Kidney glomerular epithelial cell (primary cell): Measurements from ENCODE around the gene IER3IP1.
"Not testable (repeated sequence)": the region's sequence is repeated elsewhere in the genome, so short reads cannot be mapped to it uniquely, and the experiment has no call there.

Experiments used
- DNase-seq: peaks from one replicate; lab custom pipeline; 2025; lab: John Stamatoyannopoulos, UW

IER3IP1 gene, protein sequence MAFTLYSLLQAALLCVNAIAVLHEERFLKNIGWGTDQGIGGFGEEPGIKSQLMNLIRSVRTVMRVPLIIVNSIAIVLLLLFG

DNA sequence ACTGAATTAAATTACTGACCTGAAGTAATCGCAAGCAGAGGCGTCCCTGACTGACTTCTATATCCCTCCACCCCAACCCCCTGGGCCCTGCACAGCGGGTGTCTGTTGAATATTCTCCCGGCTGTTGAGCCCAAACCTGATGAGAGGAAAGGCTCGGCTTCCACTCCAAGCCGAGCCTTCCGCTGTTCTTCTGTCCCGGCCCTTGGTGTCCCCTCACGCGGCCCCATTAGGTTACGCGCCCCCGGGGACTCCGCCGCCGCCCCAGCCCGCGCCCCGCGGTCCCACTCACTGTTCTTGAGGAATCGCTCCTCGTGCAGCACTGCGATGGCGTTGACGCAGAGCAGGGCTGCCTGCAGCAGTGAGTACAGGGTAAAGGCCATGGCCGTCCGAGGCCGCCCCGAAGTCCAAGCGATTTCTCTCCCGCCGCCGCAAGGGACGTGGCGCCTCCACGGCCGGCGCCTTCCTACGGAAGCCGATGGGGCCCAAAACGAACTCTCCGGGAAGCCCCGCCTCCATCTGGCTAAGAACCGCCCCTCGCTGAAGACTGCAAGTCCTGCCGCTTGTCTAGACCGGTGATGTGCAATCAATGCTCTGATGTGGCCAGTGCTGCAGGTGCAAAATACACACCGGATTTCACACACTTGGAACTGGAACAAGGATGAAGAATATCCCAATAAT is at the start of gene IER3IP1:
TSS of gene IER3IP1 (minus strand) at position 467 of the 678 bp plus-strand sequence. CDS start at position 380, 87 bp downstream.
- DNase-seq, result peak; percentile 86

DNA sequence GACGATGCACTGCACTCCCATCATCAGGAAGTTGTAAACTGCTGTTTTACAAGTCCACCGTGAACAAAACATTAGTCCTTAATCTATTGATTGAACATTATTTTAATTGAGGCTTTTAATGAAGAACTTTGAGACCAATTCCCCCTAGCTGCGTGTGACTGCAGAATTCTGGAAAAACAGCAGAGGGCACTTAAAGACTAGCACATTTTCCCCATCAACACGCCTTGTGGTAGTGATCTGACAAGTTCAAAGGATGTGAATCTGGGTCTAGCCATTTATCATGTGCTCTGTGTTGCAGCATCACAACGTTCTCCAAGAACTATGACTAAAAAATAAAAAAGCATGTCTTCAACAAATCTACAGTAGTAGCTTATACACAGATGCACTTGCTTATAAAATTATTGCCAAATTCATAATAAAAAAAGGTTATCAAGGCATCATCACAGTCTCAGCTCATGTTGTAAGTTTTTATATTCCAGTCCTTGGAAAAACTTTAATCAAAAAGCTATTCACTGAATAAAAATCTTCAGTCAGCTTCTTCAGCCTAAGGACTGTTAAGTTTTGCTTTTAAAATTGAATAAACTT is 39.5 kb upstream of the IER3IP1 start:
- peak; percentile 37 for DNase-seq

DNA sequence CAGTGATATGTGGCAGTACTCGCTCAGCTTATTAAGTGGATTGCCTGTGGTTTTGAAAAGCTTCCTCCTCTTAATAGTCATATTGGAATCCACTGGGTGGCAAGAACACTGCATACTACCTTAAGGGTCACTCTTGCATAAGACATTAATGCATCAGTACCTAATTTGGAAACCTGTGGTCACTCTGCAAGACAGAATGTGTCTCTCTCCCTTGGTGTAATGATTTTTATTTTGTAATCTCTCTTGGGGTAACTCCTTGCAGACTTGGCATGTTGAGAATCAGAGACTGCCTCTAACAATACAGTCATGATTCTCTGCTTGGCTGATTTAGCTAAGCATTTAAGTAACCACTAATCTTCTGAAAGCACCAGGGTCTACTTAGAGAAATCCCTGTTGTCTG is 33.0 kb upstream of the IER3IP1 start:
- no peak for DNase-seq

DNA sequence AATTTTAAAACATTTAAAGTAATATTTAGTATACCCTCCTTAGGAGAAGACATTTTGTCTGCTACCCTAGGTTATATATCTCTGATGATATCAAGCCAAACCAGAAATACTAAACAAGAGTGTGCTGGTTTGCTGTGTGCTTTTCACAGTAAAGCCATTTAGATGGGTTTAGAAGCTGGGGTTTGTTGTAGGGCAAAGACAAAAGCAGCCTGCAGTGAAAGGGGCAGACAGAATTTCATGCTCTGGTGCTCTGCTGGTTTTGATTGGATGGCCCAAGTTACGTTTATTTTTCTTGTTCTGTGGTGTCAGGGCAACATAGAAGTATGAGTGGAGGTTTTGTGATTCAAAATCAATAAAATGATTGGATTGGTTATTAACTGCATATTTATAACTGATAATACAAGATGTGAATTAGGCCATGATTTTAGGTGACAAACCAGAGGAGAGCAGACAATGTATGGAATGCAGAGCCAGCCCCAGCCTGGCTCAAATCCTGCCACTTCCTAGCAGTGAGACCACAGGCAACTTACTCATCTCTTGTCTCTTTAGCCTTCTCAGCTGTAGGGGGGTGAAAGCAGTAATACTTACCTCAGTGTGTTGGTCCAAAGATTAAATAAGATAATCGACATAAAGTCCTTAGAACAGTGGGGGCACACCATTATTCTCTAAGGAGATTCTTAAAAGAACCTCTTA is 30.9 kb upstream of the IER3IP1 start:
- DNase-seq, result no peak

DNA sequence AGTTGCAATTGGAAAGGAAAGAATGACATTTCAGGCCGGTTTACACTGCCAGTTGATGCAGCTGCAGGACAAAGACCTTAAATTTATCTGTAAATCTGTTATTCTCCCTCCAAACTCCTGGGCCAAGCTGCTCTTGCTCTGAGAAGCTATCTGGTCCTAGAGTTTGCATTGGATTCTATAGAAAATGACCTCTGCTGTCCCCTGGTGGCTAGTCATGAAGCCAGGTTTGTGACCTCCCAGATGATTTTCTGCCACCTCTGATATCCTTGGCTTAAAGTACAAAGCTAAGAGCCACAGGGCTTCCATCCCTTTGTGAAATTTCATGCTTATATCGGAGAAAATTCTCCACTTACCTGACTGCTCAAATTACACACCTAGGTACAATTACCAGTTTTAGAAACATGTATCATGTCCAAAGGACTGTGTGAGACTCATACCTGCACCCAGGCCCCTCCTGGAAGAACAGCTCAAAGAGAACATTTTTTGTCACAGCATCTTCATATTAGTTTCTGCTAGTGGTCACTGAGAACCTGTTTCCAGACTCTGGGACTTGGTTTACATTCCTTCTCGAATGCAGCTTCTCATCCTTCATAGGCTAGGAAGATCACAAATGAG is 28.9 kb upstream of the IER3IP1 start:
- DNase-seq, result peak; percentile 39

DNA sequence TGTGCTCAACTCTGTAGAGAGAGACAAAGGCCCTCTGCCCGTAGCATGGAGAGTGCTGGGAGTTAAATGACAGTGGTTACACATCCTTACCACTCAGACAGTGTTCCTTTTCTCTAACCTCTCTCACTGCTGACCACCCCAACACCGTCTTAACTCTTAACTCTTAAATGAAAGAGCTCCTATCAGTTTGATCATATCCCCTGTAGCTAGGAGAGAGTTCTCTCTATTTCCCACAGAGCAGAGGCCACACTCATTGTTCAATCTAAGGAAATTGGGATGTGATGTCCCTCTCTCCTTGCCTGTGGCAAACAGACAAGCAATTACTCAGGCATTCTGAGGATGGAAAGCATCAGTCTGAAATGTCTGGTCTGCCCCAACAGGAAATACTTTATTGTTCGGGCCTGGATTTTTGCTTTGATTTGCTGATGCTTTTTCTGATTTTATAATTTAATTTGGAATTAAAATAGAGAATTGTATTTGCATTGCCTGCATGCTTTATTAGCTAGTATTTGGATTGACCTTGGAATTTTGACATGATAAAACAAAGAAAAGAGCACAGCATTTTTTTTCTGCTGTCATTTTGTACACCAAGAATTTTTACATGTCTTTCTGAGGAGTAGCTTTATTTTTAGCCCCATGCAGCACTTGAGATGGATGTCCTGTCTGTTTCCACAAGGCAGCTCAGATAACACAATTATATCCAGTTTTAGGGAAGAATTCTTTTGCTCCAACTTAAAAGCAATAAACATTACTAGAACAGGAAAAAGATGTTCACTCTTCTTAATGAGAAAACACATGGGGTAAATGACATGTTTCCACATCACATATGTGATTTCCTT is 27.7 kb upstream of the IER3IP1 start:
- DNase-seq, result no peak

DNA sequence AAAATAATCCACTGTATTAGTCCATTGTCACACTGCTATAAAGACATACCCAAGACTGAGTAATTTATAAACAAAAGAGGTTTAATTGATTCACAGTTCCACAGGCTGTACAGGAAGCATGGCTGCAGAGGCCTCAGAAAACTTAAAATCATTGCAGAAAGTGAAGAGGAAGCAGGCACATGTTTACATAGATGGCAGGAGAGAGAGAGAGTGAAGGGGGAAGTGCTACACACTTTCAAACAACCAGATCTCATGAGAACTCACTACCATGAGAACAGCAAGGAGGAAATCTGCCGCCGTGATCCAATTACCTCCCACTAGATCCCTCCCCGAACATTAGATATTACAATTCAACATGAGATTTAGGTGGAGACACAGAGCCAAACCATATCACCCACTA is 19.8 kb upstream of the IER3IP1 start:
- DNase-seq, result not testable (repeated sequence)

DNA sequence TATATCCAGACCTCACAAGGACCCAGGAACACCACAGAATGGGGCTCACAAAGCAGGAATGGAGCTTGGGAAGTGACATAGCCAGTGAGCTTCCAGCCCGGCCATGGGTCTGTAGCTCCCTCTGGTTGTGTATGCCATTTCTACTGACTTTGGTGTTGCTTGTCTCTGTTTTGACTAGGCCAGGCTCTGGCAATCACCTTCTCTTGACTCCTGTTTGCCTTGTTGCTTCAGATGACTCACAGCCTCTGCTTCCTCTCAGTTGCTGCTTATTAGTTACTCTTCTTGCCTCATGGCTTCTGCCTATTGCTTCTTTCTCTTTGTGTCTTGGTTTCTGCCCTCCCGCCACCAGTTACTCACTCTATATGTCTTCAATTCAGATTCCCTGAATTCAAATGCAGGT is 15.8 kb upstream of the IER3IP1 start:
- DNase-seq, result peak; percentile 3

DNA sequence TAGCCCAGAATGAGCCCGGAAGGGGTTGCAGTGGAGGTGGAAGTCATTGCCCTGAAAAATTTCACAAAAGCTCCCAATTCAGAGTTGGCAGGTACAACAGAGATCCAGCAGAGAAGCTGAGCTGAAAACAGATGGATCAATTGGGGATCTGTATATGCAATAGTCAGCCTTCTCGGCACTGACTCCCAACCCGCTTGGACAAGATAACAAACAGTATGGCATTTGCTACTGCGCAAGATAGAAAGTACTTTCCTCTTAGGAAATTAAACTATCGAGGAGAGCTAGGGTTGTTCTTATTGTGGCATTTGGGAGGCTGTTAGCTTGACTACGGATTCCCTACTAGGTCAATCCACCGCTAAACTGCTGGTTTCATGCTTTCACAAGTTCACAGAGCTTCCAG is 11.6 kb upstream of the IER3IP1 start:
- no peak for DNase-seq

DNA sequence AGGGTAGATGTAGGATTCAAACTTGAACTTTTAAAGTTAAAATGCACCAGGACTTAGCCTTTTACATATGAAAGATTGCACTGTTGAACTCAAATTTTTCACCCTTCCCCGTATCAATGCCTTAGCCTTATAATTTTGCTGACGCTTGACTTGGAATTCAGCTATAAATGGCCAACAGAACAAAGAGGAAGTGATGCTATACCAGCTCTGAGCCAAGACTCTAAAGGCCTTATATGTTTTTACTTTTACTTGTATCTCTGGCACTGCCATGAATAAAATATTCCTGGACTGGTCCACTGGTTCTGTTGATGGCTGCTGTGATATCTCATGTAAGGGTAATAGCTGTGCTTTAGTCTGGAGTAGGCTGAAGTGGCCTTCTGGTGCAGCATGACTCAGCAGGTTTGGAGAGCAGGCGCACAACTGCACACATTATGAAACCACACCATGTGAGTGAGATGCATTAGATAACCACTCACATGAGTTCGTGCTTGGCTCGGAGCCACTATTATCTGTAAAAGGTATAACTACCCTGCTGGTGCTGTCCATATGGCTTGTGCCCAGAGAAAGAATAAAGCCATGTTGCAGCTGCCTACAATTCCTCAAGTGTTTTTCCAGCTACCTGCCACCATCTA is 8.4 kb upstream of the IER3IP1 start:
- no peak for DNase-seq

DNA sequence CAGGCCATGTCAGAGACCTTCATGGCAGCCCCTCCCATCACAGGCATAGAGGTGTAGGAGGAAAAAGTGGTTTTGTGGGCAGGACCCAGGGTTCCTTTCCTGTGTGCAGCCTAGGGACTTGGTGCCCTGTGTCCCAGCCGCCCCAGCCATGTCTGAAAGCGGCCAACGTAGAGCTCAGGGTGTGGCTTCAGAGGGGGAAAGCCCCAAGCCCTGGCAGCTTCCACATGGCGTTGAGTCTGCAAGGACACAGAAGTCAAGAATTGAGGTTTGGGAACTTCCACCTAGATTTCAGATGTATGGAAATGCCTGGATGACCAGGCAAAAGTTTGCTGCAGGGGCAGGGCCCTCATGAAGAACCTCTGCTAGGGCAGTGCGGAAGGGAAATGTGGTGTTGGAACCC is 6.0 kb upstream of the IER3IP1 start:
- not testable (repeated sequence) for DNase-seq

DNA sequence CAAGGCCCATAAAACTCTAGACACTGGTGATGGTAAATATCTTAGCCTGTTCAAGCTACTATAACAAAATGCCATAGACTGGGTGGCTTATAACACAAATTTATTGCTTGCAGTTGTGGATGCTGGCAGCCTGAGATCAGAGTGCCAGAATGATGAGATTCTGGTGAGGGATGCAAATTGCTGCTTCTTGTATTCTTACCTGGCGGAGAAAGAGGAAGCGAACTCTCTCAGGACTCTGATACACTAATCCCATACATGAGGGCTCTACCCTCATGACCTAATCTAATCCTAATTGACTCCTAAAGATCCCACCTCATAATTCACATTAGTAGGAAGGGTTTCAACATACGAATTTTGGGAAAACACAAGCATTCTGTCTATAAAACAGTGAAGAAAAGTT is 4.6 kb upstream of the IER3IP1 start:
- DNase-seq, result no peak

DNA sequence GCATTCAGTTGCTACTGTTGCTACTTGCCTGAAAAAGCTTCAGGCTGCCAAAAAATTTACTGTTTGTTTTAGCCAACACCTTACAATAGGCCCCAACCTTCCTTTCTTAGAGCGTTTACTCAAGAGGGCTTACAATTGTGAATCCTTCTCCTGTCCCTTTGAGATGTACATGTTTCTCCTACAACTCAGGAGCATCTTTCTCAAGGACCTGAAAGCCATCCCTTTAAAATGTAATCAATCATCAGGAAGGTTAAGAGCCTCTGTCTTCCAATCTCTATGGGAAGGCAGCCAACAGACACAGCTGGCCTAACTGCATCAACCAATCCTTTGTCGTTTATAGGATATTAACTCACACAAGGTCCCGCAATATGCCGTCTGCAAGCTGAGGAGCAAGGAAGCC is 3.4 kb upstream of the IER3IP1 start:
- DNase-seq, result no peak

DNA sequence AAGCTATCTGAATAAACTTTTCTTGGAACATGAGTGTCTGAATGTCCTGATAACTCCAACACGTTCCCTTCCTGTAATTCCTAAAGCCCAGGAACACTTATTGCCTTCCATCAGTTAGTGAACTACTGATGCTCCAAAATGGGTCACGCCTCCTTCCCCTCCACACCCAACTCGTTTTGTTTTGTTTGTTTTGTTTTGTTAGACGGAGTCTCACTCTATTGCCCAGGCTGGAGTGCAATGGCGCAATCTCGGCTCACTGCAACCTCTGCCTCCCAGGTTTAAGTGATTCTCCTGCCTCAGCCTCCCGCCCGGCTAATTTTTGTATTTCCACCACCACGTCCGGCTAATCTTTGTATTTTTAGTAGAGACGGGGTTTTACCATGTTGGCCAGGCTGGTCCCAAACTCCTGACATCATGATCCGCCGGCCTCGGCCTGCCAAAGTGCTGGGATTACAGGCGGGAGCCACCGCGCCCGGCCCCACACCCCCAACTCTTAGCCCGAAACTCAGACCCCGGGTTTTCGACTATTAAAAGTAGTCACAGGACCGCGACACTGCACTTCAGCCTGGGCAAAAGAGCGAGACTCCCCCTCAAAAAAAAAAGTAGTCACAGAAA is 774 bp downstream of the IER3IP1 start:
- DNase-seq, result no peak

DNA sequence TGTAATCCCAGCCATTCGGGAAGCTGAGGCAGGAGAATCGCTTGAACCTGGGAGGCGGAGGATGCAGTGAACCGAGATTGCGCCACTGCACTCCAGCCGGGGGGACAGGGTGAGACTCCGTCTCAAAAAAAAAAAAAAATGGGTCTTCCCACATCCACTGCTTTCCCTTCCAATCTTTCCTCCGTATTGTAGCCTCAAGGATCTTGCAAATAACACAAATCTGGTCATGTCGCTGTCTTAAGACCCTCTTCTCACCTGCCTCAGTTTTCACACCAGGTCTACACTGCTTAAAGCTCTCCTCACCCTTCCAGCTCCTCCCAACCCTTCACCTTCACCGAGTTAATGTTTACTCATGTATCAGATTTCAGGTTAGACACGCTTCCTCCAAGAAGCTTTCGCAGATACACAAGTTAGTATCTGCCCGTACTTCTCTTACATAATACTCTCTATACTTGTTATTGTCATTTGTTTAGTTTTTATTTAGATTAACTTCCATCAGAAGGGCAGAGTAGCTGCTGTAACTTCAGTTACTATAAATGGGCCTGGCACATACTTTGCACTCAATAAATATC is 1.5 kb downstream of the IER3IP1 start:
- DNase-seq, result peak; percentile 27

DNA sequence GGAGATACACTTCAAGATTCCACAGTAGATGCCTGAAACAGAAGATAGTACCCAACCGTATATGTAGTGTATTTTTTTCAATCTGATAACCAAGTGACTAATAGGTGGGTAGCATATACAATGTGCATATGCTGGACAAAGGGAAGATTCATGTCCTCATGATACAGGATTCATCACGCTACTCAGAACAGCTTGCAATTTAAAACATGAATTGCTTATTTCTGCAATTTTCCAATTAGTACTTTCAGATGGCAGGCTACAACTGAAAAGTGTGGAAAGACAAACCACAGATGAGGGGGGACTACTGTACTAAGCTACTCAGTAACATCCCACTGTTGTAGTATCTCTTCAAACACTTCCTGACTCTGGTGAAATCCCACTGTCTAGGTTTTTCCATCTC is 3.7 kb downstream of the IER3IP1 start:
- DNase-seq, result no peak

DNA sequence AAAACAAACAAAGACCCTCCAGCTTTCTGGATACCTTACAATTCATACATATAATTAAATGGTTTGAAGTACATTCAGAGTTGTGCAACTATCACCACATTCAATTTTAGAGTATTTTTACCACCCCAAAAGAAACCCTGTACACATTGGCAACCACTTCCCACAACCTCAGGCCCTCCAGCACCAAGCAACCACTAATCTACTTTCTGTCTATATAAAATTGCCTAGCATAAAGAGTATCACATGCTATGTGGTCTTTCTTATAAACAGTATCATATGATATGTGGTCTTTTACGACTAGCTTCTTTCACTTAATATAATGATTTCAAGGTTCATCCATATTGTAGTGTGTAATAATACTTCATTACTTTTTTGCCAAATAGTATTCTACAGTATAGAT is 7.3 kb downstream of the IER3IP1 start:
- no peak for DNase-seq

DNA sequence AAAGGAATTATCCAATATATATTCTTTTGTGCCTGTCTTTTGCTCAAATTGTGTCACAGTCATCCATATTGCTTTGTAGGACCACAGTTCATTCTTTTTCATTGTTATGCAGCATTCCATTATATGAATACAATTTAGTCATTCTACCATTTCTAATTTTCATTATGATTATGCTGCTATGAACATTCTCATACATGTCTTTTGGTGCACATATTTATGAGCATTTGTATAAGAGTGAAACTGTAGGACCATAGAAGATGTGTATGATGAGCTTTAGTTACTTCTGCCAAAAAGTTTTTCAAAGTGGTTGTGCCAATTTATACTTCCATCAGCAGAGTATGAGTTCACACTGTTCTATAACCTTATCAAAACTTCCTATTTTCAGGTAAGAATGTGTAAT is 7.7 kb downstream of the IER3IP1 start:
- no peak for DNase-seq

DNA sequence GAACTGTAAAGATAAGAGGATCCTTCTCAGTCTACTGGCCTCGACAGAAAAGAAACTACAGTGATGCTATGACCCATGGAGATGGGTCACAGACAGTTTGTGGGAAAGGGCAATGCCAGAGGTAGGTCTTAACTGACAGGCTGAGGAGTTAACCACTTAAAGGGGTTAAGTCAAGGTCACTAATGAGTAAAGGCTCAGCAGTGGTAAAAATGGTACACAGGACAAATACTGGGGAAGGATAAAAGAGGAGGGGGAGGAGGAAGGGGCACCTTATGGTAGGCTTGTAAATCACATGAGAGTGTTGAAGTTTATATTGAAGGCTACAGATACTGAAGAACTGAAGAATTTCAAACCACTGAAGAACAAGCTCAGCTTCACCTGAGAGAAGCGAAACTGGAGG is 9.9 kb downstream of the IER3IP1 start:
- DNase-seq, result peak; percentile 24

DNA sequence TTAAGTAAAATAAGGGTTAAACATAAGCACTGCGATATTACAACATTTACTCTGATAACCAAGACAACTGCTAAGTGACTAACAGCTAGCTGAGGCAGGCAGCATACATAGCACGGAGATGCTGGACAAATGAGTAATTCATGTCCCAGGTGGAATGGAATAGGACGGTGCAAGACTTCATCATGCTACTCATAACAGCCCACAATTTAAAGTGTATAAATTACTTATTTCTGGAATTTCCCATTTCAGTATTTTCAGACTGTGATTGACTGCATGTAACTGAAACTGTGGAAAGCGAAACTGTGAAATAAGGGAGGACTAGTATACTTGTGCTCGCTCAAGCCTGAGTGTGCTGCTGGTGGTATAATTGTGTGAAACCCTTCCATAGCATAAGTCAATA is 12.9 kb downstream of the IER3IP1 start:
- peak; percentile 90 for DNase-seq

DNA sequence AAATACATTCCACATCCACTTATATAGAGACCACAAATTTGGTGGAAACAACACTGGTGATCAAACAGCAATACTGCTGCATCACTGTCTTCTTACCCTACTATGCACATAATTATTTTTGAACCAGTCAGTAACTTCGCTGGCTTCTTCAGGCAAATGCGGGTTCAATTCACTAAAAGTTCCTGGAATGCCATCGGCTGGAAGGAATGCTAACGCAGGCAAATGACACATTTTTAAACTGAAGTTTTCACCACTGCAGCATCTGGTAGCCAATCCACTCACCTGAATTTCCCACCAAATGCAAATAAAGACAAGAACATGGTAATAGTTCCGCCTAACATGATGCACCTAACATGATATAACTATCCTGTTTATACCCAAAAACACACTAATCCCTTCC is 15.9 kb downstream of the IER3IP1 start:
- no peak for DNase-seq
